CD8-positive, alpha-beta memory T cell (primary cell): Measurements from ENCODE around the gene ZCCHC7. TPM values are rescaled to one million over a fixed set of nuclear protein-coding genes. Genes with fewer than 3 reads are reported as not detected.

Experiments used
- CTCF ChIA-PET: fragments of 350-600 bp; sonication (Branson Sonifier 250); formaldehyde crosslinking; loops from one replicate; lab custom pipeline; 2021; ENCODE audit warnings: antibody characterized with exemption; lab: Charles Lee
- POLR2A ChIA-PET: fragments of 350-600 bp; sonication (Branson Sonifier 250); formaldehyde crosslinking; loops from one replicate; lab custom pipeline; 2021; ENCODE audit warnings: antibody characterized with exemption; lab: Charles Lee
- DNase-seq, 5 donors: peaks; one replicate each; pipeline versions ENCODE4 v3.0.0 to v3.0.0-alpha.2; 2020 to 2022; ENCODE audit warnings: mixed read lengths in 1 of 5
- H3K27ac ChIP-seq: one replicate; pipeline ENCODE4 v1.7.0; 2013; ENCODE audit warnings: low read depth, mild to moderate bottlenecking, low read length, moderate library complexity
- H3K27me3 ChIP-seq: 2 replicates; pipeline ENCODE4 v1.7.0; 2013; ENCODE audit warnings: low read length, mild to moderate bottlenecking; ENCODE audit not compliant: insufficient read depth, poor library complexity, severe bottlenecking
- H3K36me3 ChIP-seq: 2 replicates; pipeline ENCODE4 v1.7.0; 2013; ENCODE audit warnings: mild to moderate bottlenecking, low read length, moderate library complexity; ENCODE audit not compliant: insufficient read depth
- H3K4me1 ChIP-seq: 2 replicates; pipeline ENCODE4 v1.7.0; 2013; ENCODE audit warnings: mild to moderate bottlenecking, low read length, moderate library complexity; ENCODE audit not compliant: insufficient read depth
- H3K4me3 ChIP-seq: 2 replicates; pipeline ENCODE4 v1.7.0; 2013; ENCODE audit warnings: mild to moderate bottlenecking, low read length
- H3K9me3 ChIP-seq: 2 replicates; pipeline ENCODE4 v1.7.0; 2013; ENCODE audit warnings: mild to moderate bottlenecking, low read length
- H3K27ac Mint-ChIP-seq, 8 donors: one replicate each; pipeline ENCODE4 v1.8.0; 2020 to 2021; ENCODE audit warnings: mixed read lengths in 8 of 8, mild to moderate bottlenecking in 6 of 8, inconsistent platforms in 3 of 8, moderate library complexity in 3 of 8
- H3K27me3 Mint-ChIP-seq, 2 donors: one replicate each; pipeline ENCODE4 v1.8.0; 2020 to 2021; ENCODE audit warnings: mixed read lengths in 2 of 2, mild to moderate bottlenecking in 1 of 2, moderate library complexity in 1 of 2
- H3K36me3 Mint-ChIP-seq, 3 donors: one replicate each; pipeline ENCODE4 v1.8.0; 2020 to 2021; ENCODE audit warnings: mixed read lengths in 3 of 3, inconsistent platforms in 1 of 3, mild to moderate bottlenecking in 1 of 3
- H3K4me1 Mint-ChIP-seq, 3 donors: one replicate each; pipeline ENCODE4 v1.8.0; 2020 to 2021; ENCODE audit warnings: mixed read lengths in 3 of 3, inconsistent platforms in 1 of 3, mild to moderate bottlenecking in 1 of 3
- H3K4me3 Mint-ChIP-seq, 7 donors: one replicate each; pipeline ENCODE4 v1.8.0; 2020 to 2021; ENCODE audit warnings: mixed read lengths in 7 of 7, mild to moderate bottlenecking in 6 of 7, moderate library complexity in 4 of 7, inconsistent platforms in 2 of 7
- H3K9me3 Mint-ChIP-seq, 5 donors: one replicate each; pipeline ENCODE4 v1.8.0; 2020 to 2022; ENCODE audit warnings: mixed read lengths in 5 of 5, mild to moderate bottlenecking in 3 of 5, moderate library complexity in 2 of 5, inconsistent platforms in 1 of 5
- polyA plus RNA-seq: library from polyadenylated mRNA; unstranded; fragments of 300-500 nt; fragmentation: Illumina TruSeq; gene quantifications from one replicate; pipeline ENCODE4 v1.2.3, GENCODE V29; 2021
- total RNA-seq, 2 experiments: library from RNA; stranded (reverse); gene quantifications; one replicate each; pipeline ENCODE4 v1.2.3, GENCODE V29; 2021

Gene ZCCHC7
- total and polyA plus RNA-seq, 3 experiments from 2014 or later: 25.6 to 35.2 (median 27.1) TPM

GRCh38 chr9:37269221-37269620 lies 148.8 kb downstream of the ZCCHC7 start:
- Histone ChIP-seq H3K27ac (no peak overlapping the region), H3K4me3 (no peak overlapping the region), H3K27me3 (no peaks in the 10 kb centered on the region), H3K4me1 (no peaks in the 10 kb centered on the region), H3K9me3 (no peaks in the 10 kb centered on the region), H3K36me3 (no peaks in the 10 kb centered on the region)
- ChIA-PET CTCF (no interaction called here), POLR2A (no interaction called here)
- H3K9me3 Mint-ChIP-seq: peaks cover 0 to 11% (median 3%) of the 10 kb centered on the region in 5 donors
- H3K4me1 Mint-ChIP-seq: peaks cover 10 to 20% (median 14%) of the 10 kb centered on the region in 3 donors
- H3K4me3 Mint-ChIP-seq: no peak overlapping the region
- peaks cover 8 to 29% (median 16%) of the 10 kb centered on the region in 3 donors for H3K36me3 Mint-ChIP-seq
- H3K27me3 Mint-ChIP-seq: no peaks in the 10 kb centered on the region
- no peak overlapping the region for H3K27ac Mint-ChIP-seq
- no peak for DNase-seq

GRCh38 chr9:37271679-37272078 lies 151.3 kb downstream of the ZCCHC7 start:
- ChIA-PET POLR2A (interaction anchor here (0.7 kb wide), 1 partner anchor 10 kb away, joined by 5 read pairs; no protein-coding TSS in a partner anchor), CTCF (no interaction called here)
- H3K36me3 Mint-ChIP-seq: peaks cover 10 to 35% (median 18%) of the 10 kb centered on the region in 3 donors
- no peak overlapping the region for H3K4me3 ChIP-seq
- H3K27ac Mint-ChIP-seq: no peak overlapping the region
- DNase-seq: no peak
- no peaks in the 10 kb centered on the region for H3K4me1 ChIP-seq
- no peaks in the 10 kb centered on the region for H3K27me3 ChIP-seq
- no peak overlapping the region for H3K4me3 Mint-ChIP-seq
- no peaks in the 10 kb centered on the region for H3K27me3 Mint-ChIP-seq
- peaks cover 0 to 11% (median 3%) of the 10 kb centered on the region in 5 donors for H3K9me3 Mint-ChIP-seq
- H3K9me3 ChIP-seq: no peaks in the 10 kb centered on the region
- H3K4me1 Mint-ChIP-seq: peaks cover 6 to 24% (median 14%) of the 10 kb centered on the region in 3 donors
- H3K27ac ChIP-seq: no peak overlapping the region
- no peaks in the 10 kb centered on the region for H3K36me3 ChIP-seq

- CTCF ChIA-PET: no interaction called here
- POLR2A ChIA-PET: no interaction called here
- Mint-ChIP-seq H3K27me3 (no peaks in the 10 kb centered on the region), H3K27ac (no peak overlapping the region), H3K36me3 (peaks cover 10 to 38% (median 18%) of the 10 kb centered on the region in 3 donors), H3K4me1 (peaks cover 6 to 22% (median 13%) of the 10 kb centered on the region in 3 donors), H3K9me3 (peaks cover 0 to 11% (median 3%) of the 10 kb centered on the region in 5 donors), H3K4me3 (no peak overlapping the region)
- Histone ChIP-seq H3K4me3 (no peak overlapping the region), H3K36me3 (no peaks in the 10 kb centered on the region), H3K27me3 (no peaks in the 10 kb centered on the region), H3K9me3 (no peaks in the 10 kb centered on the region), H3K4me1 (no peaks in the 10 kb centered on the region), H3K27ac (no peak overlapping the region)
- no peak for DNase-seq
Measured at GRCh38 chr9:37273595-37273994, 153.2 kb downstream of the ZCCHC7 start.

- Histone ChIP-seq H3K4me3 (no peak overlapping the region), H3K27ac (no peak overlapping the region), H3K9me3 (no peaks in the 10 kb centered on the region), H3K4me1 (no peaks in the 10 kb centered on the region), H3K27me3 (no peaks in the 10 kb centered on the region), H3K36me3 (no peaks in the 10 kb centered on the region)
- CTCF ChIA-PET: no interaction called here
- Mint-ChIP-seq H3K4me3 (no peak overlapping the region), H3K27me3 (no peaks in the 10 kb centered on the region), H3K4me1 (peaks cover 17 to 22% (median 17%) of the 10 kb centered on the region in 3 donors), H3K36me3 (peaks cover 0 to 4% (median 3%) of the 10 kb centered on the region in 3 donors), H3K9me3 (no peaks in the 10 kb centered on the region), H3K27ac (no peak overlapping the region)
- DNase-seq: no peak
- POLR2A ChIA-PET: interaction anchor here (0.7 kb wide), 1 partner anchor 9 kb away, joined by 5 read pairs; no protein-coding TSS in a partner anchor
Measured at GRCh38 chr9:37281541-37281940, 161.2 kb downstream of the ZCCHC7 start.

- no peaks in the 10 kb centered on the region for H3K36me3 ChIP-seq
- ChIA-PET CTCF (no interaction called here), POLR2A (no interaction called here)
- H3K27ac ChIP-seq: no peak overlapping the region
- Mint-ChIP-seq H3K4me1 (peaks cover 23 to 32% (median 29%) of the 10 kb centered on the region in 3 donors), H3K4me3 (no peak overlapping the region), H3K27me3 (no peaks in the 10 kb centered on the region), H3K9me3 (no peaks in the 10 kb centered on the region), H3K36me3 (peaks cover 0 to 5% (median 4%) of the 10 kb centered on the region in 3 donors), H3K27ac (no peak overlapping the region)
- no peak overlapping the region for H3K4me3 ChIP-seq
- no peaks in the 10 kb centered on the region for H3K27me3 ChIP-seq
- DNase-seq: no peak
- H3K9me3 ChIP-seq: no peaks in the 10 kb centered on the region
- no peaks in the 10 kb centered on the region for H3K4me1 ChIP-seq
Measured at GRCh38 chr9:37283730-37284325, 163.5 kb downstream of the ZCCHC7 start.

- Histone ChIP-seq H3K36me3 (no peaks in the 10 kb centered on the region), H3K4me1 (no peaks in the 10 kb centered on the region), H3K9me3 (no peaks in the 10 kb centered on the region), H3K27ac (no peak overlapping the region), H3K27me3 (no peaks in the 10 kb centered on the region), H3K4me3 (no peak overlapping the region)
- H3K4me1 Mint-ChIP-seq: peaks cover 25 to 37% (median 36%) of the 10 kb centered on the region in 3 donors
- H3K27me3 Mint-ChIP-seq: no peaks in the 10 kb centered on the region
- DNase-seq: no peak
- H3K27ac Mint-ChIP-seq: peak overlapping the region in 1 of 8 donors; percentile 33
- CTCF ChIA-PET: no interaction called here
- H3K4me3 Mint-ChIP-seq: no peak overlapping the region
- no peaks in the 10 kb centered on the region for H3K9me3 Mint-ChIP-seq
- H3K36me3 Mint-ChIP-seq: peaks cover 3 to 8% (median 6%) of the 10 kb centered on the region in 3 donors
- POLR2A ChIA-PET: no interaction called here
Measured at GRCh38 chr9:37284636-37285035, 164.3 kb downstream of the ZCCHC7 start.

- ChIA-PET CTCF (interaction anchor here (1.5 kb wide), 1 partner anchor 9 kb away, joined by 7 read pairs; no protein-coding TSS in a partner anchor), POLR2A (no interaction called here)
- Histone ChIP-seq H3K27me3 (no peaks in the 10 kb centered on the region), H3K4me1 (peaks cover 4% of the 10 kb centered on the region), H3K36me3 (no peaks in the 10 kb centered on the region), H3K9me3 (no peaks in the 10 kb centered on the region), H3K27ac (no peak overlapping the region), H3K4me3 (no peak overlapping the region)
- H3K4me3 Mint-ChIP-seq: peak overlapping the region in 1 of 7 donors; percentile 52
- H3K27ac Mint-ChIP-seq: no peak overlapping the region
- peaks cover 34 to 51% (median 48%) of the 10 kb centered on the region in 3 donors for H3K4me1 Mint-ChIP-seq
- no peak for DNase-seq
- H3K27me3 Mint-ChIP-seq: no peaks in the 10 kb centered on the region
- H3K9me3 Mint-ChIP-seq: no peaks in the 10 kb centered on the region
- H3K36me3 Mint-ChIP-seq: peaks cover 3 to 11% (median 6%) of the 10 kb centered on the region in 3 donors
Measured at GRCh38 chr9:37286530-37287175, 166.3 kb downstream of the ZCCHC7 start.

GRCh38 chr9:37287317-37287716 lies 166.9 kb downstream of the ZCCHC7 start:
- Mint-ChIP-seq H3K27ac (no peak overlapping the region), H3K4me3 (no peak overlapping the region), H3K4me1 (peaks cover 34 to 54% (median 45%) of the 10 kb centered on the region in 3 donors), H3K36me3 (peaks cover 3 to 11% (median 6%) of the 10 kb centered on the region in 3 donors), H3K9me3 (no peaks in the 10 kb centered on the region), H3K27me3 (no peaks in the 10 kb centered on the region)
- CTCF ChIA-PET: interaction anchor here (1.1 to 1.5 kb wide), 2 partner anchors 9 to 91 kb away, joined by 3 to 7 read pairs; no protein-coding TSS in a partner anchor
- Histone ChIP-seq H3K27ac (no peak overlapping the region), H3K4me3 (no peak overlapping the region), H3K36me3 (no peaks in the 10 kb centered on the region), H3K4me1 (peaks cover 4% of the 10 kb centered on the region), H3K27me3 (no peaks in the 10 kb centered on the region), H3K9me3 (no peaks in the 10 kb centered on the region)
- no peak for DNase-seq
- POLR2A ChIA-PET: interaction anchor here (0.5 kb wide), 1 partner anchor 10 kb away, joined by 4 read pairs; no protein-coding TSS in a partner anchor
